Hematopoietic multipotent progenitor cell (in vitro differentiated cells): ENCODE data around the gene MUC5B. TPM values are rescaled to one million over a fixed set of nuclear protein-coding genes. Genes with fewer than 3 reads are reported as not detected.

Experiments
- DNase-seq, 3 donors: peaks; one replicate each; pipeline ENCODE4 v3.0.0-alpha.2; 2011 to 2015; ENCODE audit warnings: low read depth in 2 of 3, low spot score in 2 of 3
- total RNA-seq: library from RNA; depleted of rRNA; stranded (reverse); fragments of >200 nt; gene quantifications from one replicate; pipeline ENCODE4 v1.2.3, GENCODE V29; 2012

Gene MUC5B
- total RNA-seq, 1 donor = under 0.01 TPM

DNA sequence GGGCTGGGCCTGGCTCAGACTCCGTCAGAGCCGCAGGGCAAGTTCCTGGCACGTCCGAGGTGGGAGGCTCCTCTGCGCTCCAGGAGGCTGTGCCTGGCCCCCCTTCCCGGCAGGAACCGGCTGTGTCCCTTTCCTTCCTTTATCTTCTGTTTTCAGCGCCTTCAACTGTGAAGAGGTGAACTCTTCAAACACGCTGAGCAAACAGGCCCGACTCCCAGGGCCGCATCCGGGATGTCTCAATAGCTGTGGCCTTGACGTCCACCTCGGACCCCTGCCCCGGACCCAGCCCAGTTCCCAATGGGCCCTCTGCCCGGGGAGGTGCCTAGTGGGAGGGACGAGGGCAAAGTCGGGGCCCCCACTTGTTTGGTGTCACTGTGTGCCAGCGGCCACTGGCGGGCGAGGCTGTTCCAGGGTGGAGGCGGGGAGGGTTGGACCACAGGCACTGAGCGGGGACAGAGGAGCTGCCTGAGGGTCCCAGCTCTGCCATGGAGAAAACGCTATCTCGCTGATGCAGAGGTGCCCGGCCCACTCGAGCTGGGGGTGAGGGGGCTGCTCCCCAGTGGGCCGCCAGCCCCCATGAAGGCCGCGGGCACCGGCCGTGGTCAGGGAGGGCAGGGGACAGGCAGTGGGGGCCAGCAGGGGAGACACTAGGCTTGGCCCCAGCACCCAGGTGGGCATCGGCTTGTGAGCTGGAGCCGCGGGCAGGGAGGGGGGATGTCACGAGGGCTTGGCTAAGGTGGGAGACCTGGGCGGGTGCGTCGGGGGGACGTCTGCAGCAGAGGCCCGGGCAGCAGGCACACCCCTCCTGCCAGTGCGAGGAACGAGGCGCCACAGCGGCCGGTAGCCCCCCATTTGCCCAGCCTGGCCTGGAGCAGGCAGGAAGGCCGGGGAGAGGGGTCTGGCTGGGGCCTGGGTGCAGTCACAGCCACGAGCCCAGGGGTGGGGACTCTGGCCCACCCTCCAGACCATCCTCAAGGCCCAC lies 2.7 kb upstream of the MUC5B start:
- no peak for DNase-seq

DNA sequence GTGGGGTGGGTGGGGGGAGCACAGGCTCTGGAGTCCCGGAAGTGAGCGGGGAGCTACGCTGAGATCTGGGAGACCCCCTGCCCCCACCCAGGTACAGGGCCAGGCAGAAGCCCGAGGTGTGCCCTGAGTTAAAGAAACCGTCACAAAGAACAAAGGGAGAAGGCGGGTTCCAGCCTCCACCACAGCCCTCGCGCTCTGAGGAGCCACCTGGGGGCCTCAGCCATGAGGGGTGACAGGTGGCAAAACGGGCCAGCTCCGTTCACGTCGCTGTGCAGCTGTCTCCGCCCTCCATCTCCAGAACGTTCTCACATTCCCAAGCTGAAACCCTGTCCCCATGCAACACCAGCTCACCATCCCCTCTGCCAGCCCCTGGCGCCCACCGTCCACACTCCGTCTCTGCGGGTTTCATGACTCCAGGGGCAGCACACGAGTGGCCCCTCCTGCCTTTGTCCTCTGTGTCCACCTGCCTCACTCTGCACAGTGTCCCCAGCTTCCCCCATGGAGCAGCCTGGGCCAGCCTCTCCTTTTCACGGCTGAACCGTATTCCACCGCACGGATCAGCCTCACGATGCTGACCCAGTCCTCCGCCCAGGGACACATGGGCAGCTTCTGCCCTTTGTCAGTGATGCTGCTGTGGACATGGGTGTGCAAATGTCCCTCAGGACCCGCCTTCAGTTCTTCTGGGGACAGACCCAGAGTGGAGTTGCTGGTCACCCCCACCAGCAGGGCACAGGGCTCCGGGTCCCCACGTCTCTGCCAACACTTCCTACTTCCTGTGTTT lies 1.7 kb upstream of the MUC5B start:
- no peak for DNase-seq

DNA sequence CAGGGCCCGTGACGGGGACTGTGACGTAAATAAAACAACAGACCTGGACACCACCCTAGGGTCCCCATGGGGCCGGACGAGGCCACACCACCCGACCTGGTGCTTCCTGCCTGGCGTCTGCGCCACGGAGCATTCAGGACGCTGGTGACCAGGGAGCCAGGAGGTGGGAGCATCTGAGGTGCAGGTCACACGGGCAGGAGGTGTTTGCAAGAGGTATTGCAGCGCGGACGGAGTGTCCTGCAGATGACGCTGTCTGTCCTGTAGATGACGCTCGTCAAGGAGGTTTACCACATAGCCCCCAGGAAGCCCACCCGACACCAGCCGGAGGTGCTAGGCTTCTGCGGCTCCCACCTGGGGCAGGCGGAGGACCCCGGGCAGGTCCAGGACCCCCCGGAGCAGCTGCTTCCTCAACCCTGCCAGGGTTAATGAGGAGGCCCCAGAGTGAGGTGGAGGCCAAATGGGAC lies 986 bp upstream of the MUC5B start:
- no peak for DNase-seq

DNA sequence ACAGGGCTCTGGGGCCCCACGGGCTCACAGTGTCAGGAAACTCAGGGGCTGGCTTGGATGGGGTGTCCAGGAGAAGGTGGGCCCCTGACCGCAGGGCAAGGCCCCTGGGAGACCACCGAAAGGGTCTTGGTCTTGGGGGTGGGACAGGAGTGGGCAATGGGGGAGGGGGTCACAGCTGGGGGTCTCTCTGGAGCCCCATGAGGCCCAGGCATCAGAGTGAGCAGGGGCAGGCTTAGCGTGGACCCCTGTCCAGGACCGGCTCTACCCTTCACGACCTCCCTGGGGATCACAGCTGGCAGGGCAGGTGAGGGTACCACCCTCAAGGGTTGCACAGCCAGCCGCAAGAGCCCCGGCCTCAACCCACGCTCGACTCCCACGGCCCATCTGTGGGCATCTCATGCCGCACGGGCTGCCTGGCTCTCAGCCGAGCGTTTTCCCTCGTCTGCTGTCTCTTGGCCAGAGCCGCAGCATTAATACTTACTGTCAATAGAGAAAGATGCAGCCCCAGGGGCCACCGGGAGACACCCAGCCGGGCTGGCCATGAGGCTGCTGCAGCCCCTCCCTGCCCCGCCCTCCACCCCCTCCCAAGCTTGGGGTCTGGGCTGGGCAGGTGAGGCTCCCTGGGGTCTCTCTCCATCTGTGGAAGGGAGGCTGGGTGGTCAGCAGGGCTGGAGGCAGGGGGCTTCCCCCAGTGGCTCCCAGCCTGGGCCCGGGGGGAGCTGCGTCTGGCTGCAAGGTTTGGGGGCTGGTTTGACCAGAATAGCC lies 662 bp downstream of the MUC5B start:
- DNase-seq = no peak

DNA sequence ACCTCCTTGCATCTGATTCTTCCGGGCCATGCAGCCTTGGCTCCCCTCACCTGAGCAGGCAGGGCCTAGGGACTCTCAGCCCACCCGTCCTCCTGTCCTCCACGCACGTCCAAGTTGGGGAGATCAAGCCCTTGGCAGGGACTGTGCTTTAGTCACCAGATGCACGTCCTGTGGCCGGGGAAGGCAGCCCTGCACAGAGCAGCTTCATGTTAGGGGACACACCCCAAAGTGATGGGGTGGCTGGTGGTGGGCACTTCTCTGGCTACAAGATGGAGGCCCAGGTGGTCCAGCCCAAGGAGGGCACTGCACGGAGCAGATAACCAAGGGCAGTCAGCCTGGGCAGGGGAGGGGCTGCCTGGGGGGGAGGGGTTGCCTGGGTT lies 1.2 kb downstream of the MUC5B start:
- DNase-seq = no peak

DNA sequence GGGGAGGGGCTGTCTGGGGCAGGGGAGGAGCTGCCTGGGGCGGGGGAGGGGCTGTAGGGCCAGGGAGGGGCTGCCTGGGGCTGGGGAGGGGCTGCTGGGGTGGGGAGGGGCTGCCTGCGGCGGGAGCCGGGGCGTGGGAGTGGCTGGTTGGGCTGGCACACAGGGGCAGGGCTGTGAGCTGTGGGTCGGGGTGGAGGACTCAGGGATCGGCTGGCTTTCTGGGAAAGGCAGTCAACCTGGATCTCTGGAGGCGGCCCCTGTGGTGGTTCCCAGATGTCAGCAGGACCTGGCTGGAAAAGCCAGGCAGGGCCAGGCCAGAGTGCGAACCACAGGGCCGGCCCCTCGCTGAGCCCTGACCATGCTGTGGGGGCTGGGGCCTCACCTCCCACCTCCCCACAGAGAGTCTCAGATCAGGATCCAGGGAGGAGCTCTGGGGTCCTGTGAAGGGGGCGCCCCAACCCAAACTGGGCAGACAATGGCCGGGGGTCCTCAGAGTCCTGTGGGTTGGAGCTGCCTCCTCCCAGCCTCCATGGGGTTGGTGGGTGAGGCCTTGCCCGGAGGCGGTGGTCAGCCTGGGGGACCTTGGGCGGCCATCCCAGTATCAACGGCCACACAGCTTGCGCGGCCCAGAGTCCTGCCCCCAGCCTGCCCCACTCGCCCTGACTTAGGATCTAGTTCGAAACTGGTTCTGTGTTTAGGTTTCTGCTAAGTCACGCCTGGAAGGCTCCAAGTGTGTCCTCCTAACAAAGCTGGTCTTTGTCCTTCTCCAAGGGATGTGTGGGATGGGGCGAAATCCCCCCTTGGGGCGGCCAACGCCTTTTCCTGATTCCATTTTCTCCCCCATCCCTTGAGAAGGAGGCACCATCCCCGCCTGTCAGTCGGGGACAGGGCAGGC lies 1.9 kb downstream of the MUC5B start:
- DNase-seq = no peak

DNA sequence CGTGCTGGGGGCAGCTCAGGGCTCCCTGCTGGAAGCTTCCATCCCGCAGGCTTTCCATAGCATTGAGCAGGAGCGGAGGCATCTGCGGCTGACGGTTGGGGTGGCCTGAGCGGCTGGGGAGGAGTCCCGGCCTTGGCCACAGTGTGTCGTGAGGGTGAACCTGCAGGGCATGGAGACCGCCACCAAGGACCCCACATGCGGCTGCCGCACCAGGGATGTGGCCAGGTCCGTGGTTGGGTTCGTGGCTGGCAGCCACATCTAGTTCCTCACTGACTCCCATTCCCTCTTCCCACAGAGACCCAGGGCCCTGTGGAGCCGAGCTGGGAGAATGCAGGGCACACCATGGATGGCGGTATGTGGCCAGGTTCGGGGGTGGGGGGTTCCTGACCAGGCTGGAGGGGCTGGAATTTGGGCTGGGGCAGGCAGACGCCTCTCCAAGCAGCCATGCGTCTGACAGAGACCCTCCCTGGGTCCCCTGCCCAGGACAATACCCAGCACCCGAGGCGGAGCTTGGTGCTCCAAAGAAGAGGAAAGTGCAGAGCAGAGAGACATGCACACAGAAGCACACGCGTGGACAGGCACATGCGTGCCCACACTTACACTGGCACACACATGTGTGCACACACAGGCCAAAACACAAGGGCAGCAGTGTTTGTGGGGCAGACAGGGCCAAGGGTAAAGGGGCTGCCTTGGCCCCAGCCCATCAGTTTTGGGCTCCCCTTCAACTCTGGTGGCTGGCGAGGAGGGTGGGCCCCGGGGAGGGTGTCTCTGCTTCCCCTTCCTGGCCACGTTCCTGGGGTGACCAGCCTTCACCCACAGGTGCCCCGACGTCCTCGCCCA lies 2.7 kb downstream of the MUC5B start:
- DNase-seq = no peak

DNA sequence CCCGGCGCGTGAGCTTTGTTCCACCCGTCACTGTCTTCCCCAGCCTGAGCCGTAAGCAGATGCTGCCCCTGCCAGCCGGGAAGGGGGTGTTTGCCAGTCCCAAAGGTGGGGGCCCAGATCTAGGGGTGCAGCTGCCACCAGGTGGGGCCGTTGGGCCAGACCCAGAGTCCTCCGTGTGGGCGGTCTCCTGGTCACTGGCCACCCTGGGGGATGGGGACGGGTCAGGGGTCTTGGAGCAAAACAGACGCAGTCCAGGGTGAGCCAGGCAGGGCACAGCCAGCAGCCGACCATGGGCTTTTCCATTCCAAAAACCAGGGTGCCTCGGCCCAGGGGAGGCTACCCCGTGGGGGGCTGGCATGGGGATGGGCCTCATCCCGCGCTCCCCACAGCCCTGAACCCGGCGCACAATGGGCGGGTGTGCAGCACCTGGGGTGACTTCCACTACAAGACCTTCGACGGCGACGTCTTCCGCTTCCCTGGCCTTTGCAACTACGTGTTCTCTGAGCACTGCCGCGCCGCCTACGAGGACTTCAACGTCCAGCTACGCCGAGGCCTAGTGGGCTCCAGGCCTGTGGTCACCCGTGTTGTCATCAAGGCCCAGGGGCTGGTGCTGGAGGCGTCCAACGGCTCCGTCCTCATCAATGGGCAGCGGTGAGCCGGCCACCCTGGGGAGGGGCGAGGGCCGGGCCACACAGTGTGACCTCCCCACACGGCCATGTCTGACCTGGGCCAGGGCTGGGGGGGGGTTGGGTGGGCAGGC lies 3.5 kb downstream of the MUC5B start:
- no peak for DNase-seq

DNA sequence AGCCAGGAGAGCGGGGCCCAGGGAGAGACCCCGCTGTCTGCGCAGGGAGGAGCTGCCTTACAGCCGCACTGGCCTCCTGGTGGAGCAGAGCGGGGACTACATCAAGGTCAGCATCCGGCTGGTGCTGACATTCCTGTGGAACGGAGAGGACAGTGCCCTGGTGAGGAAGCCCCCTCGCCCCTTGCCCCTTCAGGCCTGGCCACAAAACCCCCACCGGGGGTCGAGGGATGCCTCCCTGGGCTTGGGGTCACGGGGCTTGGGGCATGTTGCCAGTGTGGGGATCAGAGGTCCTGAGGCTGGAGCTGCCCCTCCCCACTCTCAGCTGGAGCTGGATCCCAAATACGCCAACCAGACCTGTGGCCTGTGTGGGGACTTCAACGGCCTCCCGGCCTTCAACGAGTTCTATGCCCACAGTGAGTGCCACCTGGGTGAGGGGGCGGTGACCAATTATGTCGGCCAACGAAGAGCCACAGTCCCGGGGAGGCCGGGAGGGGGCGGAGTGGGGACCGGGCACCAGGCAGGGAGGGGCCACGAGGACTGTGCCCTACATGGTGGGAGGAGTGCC lies 4.2 kb downstream of the MUC5B start:
- no peak for DNase-seq

DNA sequence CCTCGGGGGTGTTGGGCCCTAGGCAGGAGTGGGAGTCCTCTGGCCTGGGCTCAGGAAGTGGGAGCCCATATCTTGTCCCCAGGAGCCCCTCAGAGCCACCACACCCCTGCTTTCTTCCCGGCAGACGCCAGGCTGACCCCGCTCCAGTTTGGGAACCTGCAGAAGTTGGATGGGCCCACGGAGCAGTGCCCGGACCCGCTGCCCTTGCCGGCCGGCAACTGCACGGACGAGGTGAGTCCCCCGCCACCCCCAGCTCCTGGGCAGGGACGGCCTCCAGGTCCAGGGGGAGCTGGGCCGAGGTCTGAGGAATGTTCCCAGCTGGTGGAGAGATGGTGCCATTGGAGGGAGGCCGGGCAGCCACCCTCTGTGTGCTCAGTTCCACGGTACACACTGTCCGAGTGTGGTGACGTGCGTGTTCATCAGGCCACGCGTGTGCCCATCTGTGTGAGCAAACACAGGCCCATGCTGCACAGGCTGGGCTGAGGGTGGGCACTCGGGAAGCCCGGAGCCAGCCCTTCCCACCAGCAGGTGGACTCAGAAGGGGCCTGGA lies 4.8 kb downstream of the MUC5B start:
- no peak for DNase-seq

DNA sequence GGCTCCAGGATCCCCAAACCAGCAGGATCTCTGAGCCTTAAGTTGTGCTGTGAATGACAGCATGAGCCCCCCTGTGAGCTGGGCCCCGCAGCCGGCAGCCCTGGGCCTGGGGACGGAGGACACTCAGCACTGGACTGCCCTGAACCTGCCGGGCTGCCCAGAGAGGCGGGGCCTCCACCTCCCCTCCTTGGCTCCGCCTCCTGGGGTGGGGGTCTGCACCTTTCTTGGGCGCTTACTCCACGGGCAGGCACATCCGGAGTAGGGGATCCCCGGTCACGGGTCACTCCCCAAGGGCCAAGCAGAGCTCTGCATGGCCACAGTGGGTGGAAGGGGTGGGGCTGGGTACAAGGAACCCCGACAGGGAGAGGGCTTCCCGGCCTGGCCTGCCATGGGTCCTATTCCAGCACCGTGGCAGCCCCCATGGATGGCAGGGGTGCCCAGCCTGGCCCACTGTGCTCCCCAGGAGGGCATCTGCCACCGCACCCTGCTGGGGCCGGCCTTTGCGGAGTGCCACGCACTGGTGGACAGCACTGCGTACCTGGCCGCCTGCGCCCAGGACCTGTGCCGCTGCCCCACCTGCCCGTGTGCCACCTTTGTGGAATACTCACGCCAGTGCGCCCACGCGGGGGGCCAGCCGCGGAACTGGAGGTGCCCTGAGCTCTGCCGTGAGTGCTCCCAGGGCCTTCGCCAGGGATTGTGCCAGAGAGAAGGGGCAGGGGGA lies 5.4 kb downstream of the MUC5B start:
- DNase-seq = no peak

DNA sequence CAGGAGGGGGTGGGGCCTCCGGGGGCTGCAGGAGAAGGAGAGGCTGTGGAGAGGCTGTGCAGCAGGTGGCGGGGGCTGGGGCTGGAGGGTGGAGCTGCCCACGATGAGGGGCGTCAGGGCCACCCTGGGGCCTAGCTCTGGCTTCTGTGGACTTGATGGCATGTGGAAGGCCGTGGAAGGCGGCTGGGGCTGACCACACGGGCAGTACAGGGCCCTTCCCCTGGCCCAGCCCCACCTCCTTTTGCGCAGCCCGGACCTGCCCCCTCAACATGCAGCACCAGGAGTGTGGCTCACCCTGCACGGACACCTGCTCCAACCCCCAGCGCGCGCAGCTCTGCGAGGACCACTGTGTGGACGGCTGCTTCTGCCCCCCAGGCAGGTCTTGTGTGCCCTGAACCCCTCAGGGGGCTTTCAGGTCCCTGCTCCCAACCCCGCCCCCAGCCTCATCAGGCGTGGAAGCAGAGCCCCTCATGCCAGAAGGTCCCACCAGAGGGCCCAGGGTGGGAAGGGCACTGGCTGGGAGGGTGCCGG lies 6.1 kb downstream of the MUC5B start:
- no peak for DNase-seq

DNA sequence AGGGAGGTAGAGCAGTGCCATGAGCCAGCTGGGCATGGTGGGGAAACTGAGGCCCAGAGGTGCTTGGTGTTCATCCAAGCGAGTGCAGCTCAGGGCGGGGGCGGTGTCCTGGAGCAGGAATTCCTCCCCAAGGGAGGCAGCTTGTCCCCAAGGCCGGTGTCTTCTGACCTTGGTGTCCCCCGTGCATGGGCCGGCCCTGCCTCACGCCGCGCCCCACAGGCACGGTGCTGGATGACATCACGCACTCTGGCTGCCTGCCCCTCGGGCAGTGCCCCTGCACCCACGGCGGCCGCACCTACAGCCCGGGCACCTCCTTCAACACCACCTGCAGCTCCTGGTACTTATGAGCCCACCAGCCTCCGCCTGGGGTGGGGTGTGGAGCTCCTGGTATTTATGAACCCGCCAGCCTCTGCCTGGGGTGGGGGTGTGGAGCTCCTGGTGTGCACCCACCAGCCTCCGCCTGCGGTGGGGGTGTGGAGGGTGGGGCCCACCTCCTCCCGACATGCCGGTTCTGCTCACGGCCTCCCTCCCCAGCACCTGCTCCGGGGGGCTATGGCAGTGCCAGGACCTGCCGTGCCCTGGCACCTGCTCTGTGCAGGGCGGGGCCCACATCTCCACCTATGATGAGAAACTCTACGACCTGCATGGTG lies 6.7 kb downstream of the MUC5B start:
- DNase-seq = no peak

DNA sequence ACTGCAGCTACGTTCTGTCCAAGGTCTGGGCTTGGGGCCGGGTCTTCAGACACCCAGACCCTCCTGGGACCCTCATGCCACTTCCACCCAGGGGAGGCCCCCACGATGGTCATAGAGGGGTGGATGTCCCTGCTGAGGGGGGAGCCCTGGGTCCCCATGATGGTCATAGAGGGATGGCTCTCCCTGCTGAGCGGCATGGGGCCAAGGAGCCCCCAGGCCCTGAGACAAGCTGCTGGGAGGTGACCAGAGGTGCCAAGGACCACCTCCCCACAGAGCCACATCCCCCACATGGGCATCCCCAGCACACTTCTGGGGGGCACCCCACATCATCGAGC lies 7.2 kb downstream of the MUC5B start:
- DNase-seq = no peak

DNA sequence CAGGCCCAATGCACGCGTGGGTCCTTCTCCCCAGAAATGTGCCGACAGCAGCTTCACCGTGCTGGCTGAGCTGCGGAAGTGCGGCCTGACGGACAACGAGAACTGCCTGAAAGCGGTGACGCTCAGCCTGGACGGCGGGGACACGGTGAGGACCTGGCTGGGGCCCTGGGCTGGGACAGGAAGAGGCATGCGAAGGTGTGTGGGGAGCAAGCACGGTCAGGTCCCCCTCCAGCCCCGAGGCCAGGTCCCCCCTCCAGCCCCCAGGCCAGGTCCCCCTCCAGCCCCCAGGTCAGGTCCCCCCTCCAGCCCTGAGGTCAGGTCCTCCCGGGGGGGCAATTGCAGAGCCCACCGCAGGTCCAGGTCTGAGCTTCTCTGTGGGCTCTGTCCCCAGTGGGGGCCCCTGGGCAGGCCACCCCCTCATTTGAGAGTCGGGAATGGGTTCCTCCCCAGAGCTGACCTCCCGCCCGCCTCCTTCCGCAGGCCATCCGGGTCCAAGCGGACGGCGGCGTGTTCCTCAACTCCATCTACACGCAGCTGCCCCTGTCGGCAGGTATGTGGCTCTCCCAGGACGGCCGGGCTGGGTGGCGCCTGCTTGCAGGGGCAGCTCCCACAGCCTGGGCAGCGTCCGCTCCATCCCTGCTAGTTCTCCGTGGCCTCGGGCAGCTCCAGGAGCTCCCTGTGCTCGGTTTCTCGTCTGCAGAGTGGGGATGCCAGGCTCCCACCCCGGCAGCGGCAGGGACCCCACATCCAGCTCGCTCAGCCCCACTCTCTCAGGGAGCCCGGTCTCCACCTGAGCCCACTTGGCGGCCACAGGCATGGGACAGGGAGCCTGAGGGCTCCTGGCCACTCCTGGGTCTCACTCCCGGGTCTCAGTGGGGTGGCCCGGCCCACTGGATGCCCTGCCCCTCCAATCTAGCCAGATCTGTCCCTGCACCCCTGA lies 7.9 kb downstream of the MUC5B start:
- DNase-seq = no peak
